ENCODE results near the gene HECW1. TPM values are rescaled to one million over a fixed set of nuclear protein-coding genes. Genes with fewer than 3 reads are reported as not detected.

Gene HECW1
- total and polyA plus RNA-seq, 12 donors: 0.07 to 0.23 TPM; not detected in 10

DNA sequence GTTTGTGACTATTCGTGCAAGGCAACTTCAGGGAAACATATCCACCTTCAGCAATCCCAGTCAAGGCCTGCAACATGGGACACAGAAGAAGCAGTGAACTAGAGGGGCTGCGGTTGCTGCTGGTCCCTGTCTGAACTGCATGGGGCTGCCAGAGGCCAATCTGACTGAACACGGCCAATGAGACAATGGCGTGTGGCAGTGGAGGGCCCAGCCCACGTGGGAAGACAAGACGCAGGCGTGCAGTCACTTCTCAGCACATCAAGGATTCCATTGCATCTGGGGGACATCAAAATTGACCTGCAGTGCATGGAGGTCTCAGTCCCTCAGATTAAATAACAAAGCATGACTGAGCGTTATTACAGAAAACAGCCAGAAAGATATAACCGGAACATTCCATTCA is 215.9 kb downstream of the HECW1 start:
- Histone ChIP-seq H3K27me3 (peaks cover 0 to 20% (median 0%) of the 10 kb centered on the region in 7 donors), H3K4me3 (no peak overlapping the region), H3K27ac (no peak overlapping the region), H3K4me1 (no peaks in the 10 kb centered on the region), H3K9me3 (no peaks in the 10 kb centered on the region), H3K36me3 (no peaks in the 10 kb centered on the region)
- TF ChIP-seq, protein P1, sequence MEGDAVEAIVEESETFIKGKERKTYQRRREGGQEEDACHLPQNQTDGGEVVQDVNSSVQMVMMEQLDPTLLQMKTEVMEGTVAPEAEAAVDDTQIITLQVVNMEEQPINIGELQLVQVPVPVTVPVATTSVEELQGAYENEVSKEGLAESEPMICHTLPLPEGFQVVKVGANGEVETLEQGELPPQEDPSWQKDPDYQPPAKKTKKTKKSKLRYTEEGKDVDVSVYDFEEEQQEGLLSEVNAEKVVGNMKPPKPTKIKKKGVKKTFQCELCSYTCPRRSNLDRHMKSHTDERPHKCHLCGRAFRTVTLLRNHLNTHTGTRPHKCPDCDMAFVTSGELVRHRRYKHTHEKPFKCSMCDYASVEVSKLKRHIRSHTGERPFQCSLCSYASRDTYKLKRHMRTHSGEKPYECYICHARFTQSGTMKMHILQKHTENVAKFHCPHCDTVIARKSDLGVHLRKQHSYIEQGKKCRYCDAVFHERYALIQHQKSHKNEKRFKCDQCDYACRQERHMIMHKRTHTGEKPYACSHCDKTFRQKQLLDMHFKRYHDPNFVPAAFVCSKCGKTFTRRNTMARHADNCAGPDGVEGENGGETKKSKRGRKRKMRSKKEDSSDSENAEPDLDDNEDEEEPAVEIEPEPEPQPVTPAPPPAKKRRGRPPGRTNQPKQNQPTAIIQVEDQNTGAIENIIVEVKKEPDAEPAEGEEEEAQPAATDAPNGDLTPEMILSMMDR (IDR thresholded peaks at IDR 0.05): no peak
- DNase-seq (no peak), ATAC-seq (no peak)
- 71 to 77% methylated on average over 9 of the region's 9 CpGs for WGBS, 2 donors
- intact Hi-C loops (cut with DNase I): no loop called here

DNA sequence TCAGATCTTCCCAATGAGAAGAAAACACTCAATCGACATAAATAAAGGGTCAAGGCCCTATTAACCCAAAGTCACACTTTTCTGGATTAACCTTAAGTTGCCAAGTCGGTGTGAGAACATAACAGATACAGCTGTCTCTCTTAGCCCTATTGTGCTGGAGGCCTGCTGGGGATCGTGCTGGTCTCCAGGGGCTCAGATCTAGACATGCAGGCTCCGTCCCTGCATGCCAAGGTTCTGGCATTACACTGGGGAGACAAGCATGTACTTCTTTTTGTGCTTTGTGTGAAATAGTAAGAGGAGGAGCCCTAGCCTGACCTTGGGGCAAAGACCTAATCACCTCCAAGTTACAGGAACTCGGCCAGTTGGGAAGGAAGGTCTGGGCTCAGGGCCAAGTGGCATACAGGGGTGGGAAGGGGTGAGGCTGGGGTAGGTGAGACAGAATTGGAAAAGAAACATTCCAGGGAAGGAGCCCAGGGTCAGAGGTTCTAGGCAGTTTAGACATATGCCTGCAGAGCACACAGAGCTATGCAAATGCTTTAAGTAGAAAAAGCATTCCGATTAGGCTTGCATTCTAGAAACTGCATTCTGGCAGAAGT is 216.4 kb downstream of the HECW1 start:
- 38% methylated on average over 6 of the region's 6 CpGs for WGBS, 2 donors
- TF ChIP-seq, protein P1 (IDR thresholded peaks at IDR 0.05): no peak
- no peaks in the 10 kb centered on the region for H3K4me1 ChIP-seq
- ATAC-seq (no peak), DNase-seq (no peak)
- H3K27ac ChIP-seq: no peak overlapping the region
- peaks cover 0 to 20% (median 0%) of the 10 kb centered on the region in 7 donors for H3K27me3 ChIP-seq
- no peak overlapping the region for H3K4me3 ChIP-seq
- intact Hi-C loops (cut with DNase I): no loop called here
- no peaks in the 10 kb centered on the region for H3K9me3 ChIP-seq
- no peaks in the 10 kb centered on the region for H3K36me3 ChIP-seq

DNA sequence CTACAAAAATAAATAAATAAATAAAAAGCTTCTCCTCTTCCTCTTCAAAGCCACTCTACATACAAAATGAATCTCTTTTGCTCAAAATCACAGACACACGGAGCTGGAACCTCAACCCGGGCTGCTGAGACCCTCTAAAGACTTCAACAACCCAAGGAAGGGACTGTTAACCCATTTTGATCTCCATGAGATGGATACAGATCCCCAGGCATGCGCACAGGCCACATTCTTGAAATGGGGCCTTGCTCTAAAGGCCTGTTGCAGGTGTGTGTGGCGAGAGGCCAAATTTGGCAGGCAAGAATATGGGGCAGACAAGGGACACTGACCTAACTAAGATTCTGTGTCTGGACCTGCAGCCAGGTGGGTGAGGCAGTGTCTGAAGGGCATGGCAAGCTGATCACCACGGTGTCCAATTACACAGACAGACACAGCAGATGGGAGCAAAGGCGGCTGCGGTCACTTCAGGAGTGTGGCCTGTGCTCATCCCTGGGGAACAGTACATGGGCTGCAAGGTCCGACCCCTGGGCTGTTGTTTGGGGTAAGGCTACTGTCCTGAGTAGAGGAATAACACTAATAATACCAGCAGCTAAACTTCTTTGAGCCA is 219.8 kb downstream of the HECW1 start:
- H3K4me3 ChIP-seq: no peak overlapping the region
- H3K4me1 ChIP-seq: no peaks in the 10 kb centered on the region
- ATAC-seq (no peak), DNase-seq (no peak)
- peaks cover 0 to 7% (median 0%) of the 10 kb centered on the region in 7 donors for H3K27me3 ChIP-seq
- H3K9me3 ChIP-seq: no peaks in the 10 kb centered on the region
- TF ChIP-seq, protein P1 (IDR thresholded peaks at IDR 0.05): no peak
- H3K27ac ChIP-seq: no peak overlapping the region
- intact Hi-C loops (cut with DNase I): no loop called here
- H3K36me3 ChIP-seq: no peaks in the 10 kb centered on the region
- 92 to 93% methylated on average over 8 of the region's 8 CpGs for WGBS, 2 donors

DNA sequence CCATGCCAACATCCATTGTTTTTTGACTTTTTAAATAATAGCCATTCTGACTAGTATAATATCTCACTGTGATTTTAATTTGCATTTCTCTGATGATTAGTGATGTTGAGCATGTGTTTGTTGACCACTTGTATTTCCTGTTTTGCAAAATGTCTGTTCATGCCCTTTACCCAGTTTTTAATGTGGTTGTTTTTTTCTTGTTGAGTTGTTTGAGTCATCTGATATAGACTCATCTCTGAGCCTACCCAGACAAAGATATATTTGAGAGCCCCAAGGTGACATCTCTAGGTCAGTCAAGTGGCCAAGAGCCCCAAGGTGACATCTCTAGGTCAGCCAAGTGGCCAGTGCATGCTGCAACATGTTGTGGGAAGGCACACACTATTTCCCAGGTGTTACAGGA is 224.7 kb downstream of the HECW1 start:
- Histone ChIP-seq H3K9me3 (no peaks in the 10 kb centered on the region), H3K27me3 (peaks cover 0 to 6% (median 0%) of the 10 kb centered on the region in 7 donors), H3K4me3 (no peak overlapping the region), H3K27ac (no peak overlapping the region), H3K4me1 (no peaks in the 10 kb centered on the region), H3K36me3 (no peaks in the 10 kb centered on the region)
- ATAC-seq: no peak
- no peak for DNase-seq
- TF ChIP-seq, protein P1 (IDR thresholded peaks at IDR 0.05): no peak
- intact Hi-C loops (cut with DNase I): no loop called here
